PC-9 (cell line): Measurements from ENCODE around the gene SYT7.

Experiments used
- CTCF ChIP-seq: fragments of 200-600 bp; sonication (generic); conservative IDR thresholded peaks from 2 replicates; pipeline ENCODE4 v1.6.1; 2017; ENCODE audit warnings: mixed run types, antibody characterized with exemption, mild to moderate bottlenecking, moderate library complexity
- EZH2 ChIP-seq: fragments of 200-600 bp; sonication (generic); IDR thresholded peaks from 2 replicates; pipeline ENCODE4 v1.8.0; 2017; ENCODE audit warnings: antibody characterized with exemption, low read depth

- TF ChIP-seq CTCF (no peak), EZH2 (no peak)
Observed at GRCh38 chr11:61546663-61547062, 34.2 kb downstream of the SYT7 start.
